ENCODE results near the gene MACROD2.

- TF ChIP-seq CTCF (conservative IDR thresholded peaks at IDR 0.05 in 1 of 2, IDR thresholded peaks at IDR 0.05 in 1 of 2; ENCODE audit: extremely low read depth in 1 of 2, insufficient read depth in 1 of 2, low read depth in 1 of 2, low read length in 2 of 2) (no peak), EZH2 (IDR thresholded peaks at IDR 0.05; ENCODE audit: borderline replicate concordance, low read length) (no peak)
Measured at GRCh38 chr20:16058268-16058667, 2063.0 kb downstream of the MACROD2 start.

All from mammary epithelial cell (primary cell).